Activated CD4-positive, alpha-beta T cell treated with anti-CD3 and anti-CD28 coated beads, Interleukin-2, amount 50 U/mL, for 16 hours (primary cell): Measurements from ENCODE around the gene CCDC187.

Source experiments
- DNase-seq: peaks from one replicate; pipeline ENCODE4 v3.0.0-alpha.2; 2020

The CCDC187 gene

GRCh38 chr9:136339173-136339957 lies 35.5 kb upstream of the CCDC187 start:
- peak; percentile 41 for DNase-seq

GRCh38 chr9:136338511-136338910 lies 34.6 kb upstream of the CCDC187 start:
- no peak for DNase-seq

- DNase-seq, result no peak
Measured at GRCh38 chr9:136337416-136338395, 33.8 kb upstream of the CCDC187 start.

- DNase-seq, result no peak
Measured at GRCh38 chr9:136336881-136337280, 33.0 kb upstream of the CCDC187 start.

- no peak for DNase-seq
Measured at GRCh38 chr9:136336156-136336870, 32.4 kb upstream of the CCDC187 start.

- no peak for DNase-seq
Measured at GRCh38 chr9:136335296-136336155, 31.6 kb upstream of the CCDC187 start.

- no peak for DNase-seq
Measured at GRCh38 chr9:136334541-136334940, 30.6 kb upstream of the CCDC187 start.

GRCh38 chr9:136333486-136333885 lies 29.6 kb upstream of the CCDC187 start:
- no peak for DNase-seq

GRCh38 chr9:136333045-136333444 lies 29.2 kb upstream of the CCDC187 start:
- no peak for DNase-seq

GRCh38 chr9:136332482-136332983 lies 28.6 kb upstream of the CCDC187 start:
- DNase-seq, result no peak

- DNase-seq, result no peak
Measured at GRCh38 chr9:136331556-136332481, 27.9 kb upstream of the CCDC187 start.

- no peak for DNase-seq
Measured at GRCh38 chr9:136331030-136331429, 27.1 kb upstream of the CCDC187 start.

GRCh38 chr9:136330406-136330990 lies 26.6 kb upstream of the CCDC187 start:
- no peak for DNase-seq

- DNase-seq, result no peak
Measured at GRCh38 chr9:136329636-136330405, 25.9 kb upstream of the CCDC187 start.

GRCh38 chr9:136329211-136329627 lies 25.3 kb upstream of the CCDC187 start:
- no peak for DNase-seq

GRCh38 chr9:136328622-136329041 lies 24.7 kb upstream of the CCDC187 start:
- DNase-seq, result no peak

GRCh38 chr9:136328011-136328621 lies 24.2 kb upstream of the CCDC187 start:
- no peak for DNase-seq

GRCh38 chr9:136327304-136327974 lies 23.5 kb upstream of the CCDC187 start, which contains the start of gene GPSM1:
TSS of gene GPSM1 (plus strand) at chr9:136327539. CDS start at chr9:136327696, 157 bp downstream.
- no peak for DNase-seq
